ENCODE data around the gene LYVE1.

Gene LYVE1

GRCh38 chr11:10568486-10568941, at the start of gene LYVE1:
Gene LYVE1, minus strand, starts transcription at chr11:10568665. Its CDS starts 133 bp downstream, at chr11:10568532.
- peaks cover 20% of the 10 kb centered on the region for H3K27me3 Mint-ChIP-seq
- no peak for DNase-seq
- no peak within 1 kb of the TSS for H3K4me3 Mint-ChIP-seq
- H3K9me3 Mint-ChIP-seq = no peaks in the 10 kb centered on the region
- no peaks in the 10 kb centered on the region for H3K4me1 Mint-ChIP-seq
- CTCF ChIA-PET = no interaction called here
- no peaks in the 10 kb centered on the region for H3K36me3 Mint-ChIP-seq
- H3K27ac Mint-ChIP-seq = no peak within 1 kb of the TSS

- H3K4me1 Mint-ChIP-seq = peaks cover 2% of the 10 kb centered on the region
- H3K36me3 Mint-ChIP-seq = no peaks in the 10 kb centered on the region
- CTCF ChIA-PET = interaction anchor here (1.1 to 1.2 kb wide), 2 partner anchors 204 to 251 kb away, joined by 3 read pairs; no protein-coding TSS in a partner anchor
- H3K9me3 Mint-ChIP-seq = no peaks in the 10 kb centered on the region
- DNase-seq = no peak
- no peak overlapping the region for H3K4me3 Mint-ChIP-seq
- peaks cover 23% of the 10 kb centered on the region for H3K27me3 Mint-ChIP-seq
- H3K27ac Mint-ChIP-seq = no peak overlapping the region
Measured at GRCh38 chr11:10617551-10617950, 49.1 kb upstream of the LYVE1 start.

- no peaks in the 10 kb centered on the region for H3K36me3 Mint-ChIP-seq
- peaks cover 45% of the 10 kb centered on the region for H3K27me3 Mint-ChIP-seq
- no peak for DNase-seq
- no peaks in the 10 kb centered on the region for H3K9me3 Mint-ChIP-seq
- no peak overlapping the region for H3K27ac Mint-ChIP-seq
- no peaks in the 10 kb centered on the region for H3K4me1 Mint-ChIP-seq
- CTCF ChIA-PET = no interaction called here
- no peak overlapping the region for H3K4me3 Mint-ChIP-seq
Measured at GRCh38 chr11:10611979-10612862, 43.8 kb upstream of the LYVE1 start.

GRCh38 chr11:10609636-10610035, 41.2 kb upstream of the LYVE1 start:
- Mint-ChIP-seq H3K27ac (no peak overlapping the region), H3K36me3 (no peaks in the 10 kb centered on the region), H3K4me1 (peaks cover 13% of the 10 kb centered on the region), H3K9me3 (no peaks in the 10 kb centered on the region), H3K27me3 (peaks cover 49% of the 10 kb centered on the region), H3K4me3 (no peak overlapping the region)
- CTCF ChIA-PET = interaction anchor here (1.2 to 1.9 kb wide), 2 partner anchors 11 to 203 kb away, joined by 3 to 7 read pairs; no protein-coding TSS in a partner anchor
- DNase-seq = no peak

- no peak overlapping the region for H3K27ac Mint-ChIP-seq
Measured at GRCh38 chr11:10608584-10608983, 40.1 kb upstream of the LYVE1 start.

GRCh38 chr11:10607462-10608132, 39.1 kb upstream of the LYVE1 start:
- DNase-seq = no peak
- H3K9me3 Mint-ChIP-seq = no peaks in the 10 kb centered on the region
- H3K27ac Mint-ChIP-seq = no peak overlapping the region
- peaks cover 35% of the 10 kb centered on the region for H3K27me3 Mint-ChIP-seq
- CTCF ChIA-PET = interaction anchor here (1.3 kb wide), 1 partner anchor 65 kb away, joined by 3 read pairs; no protein-coding TSS in a partner anchor
- no peaks in the 10 kb centered on the region for H3K36me3 Mint-ChIP-seq
- peaks cover 20% of the 10 kb centered on the region for H3K4me1 Mint-ChIP-seq
- H3K4me3 Mint-ChIP-seq = no peak overlapping the region

More at GRCh38 chr11:10608584-10608983, 40.1 kb upstream of the LYVE1 start:
- Mint-ChIP-seq H3K27me3 (peaks cover 42% of the 10 kb centered on the region), H3K36me3 (no peaks in the 10 kb centered on the region), H3K9me3 (no peaks in the 10 kb centered on the region), H3K4me3 (no peak overlapping the region), H3K4me1 (peaks cover 20% of the 10 kb centered on the region)
- no peak for DNase-seq
- CTCF ChIA-PET = no interaction called here

- Mint-ChIP-seq H3K27me3 (peaks cover 25% of the 10 kb centered on the region), H3K4me1 (peaks cover 20% of the 10 kb centered on the region)
- CTCF ChIA-PET = interaction anchor here (1.3 kb wide), 2 partner anchors 47 to 64 kb away, joined by 3 to 5 read pairs; no protein-coding TSS in a partner anchor
Measured at GRCh38 chr11:10606536-10607208, 38.2 kb upstream of the LYVE1 start.

GRCh38 chr11:10605941-10606381, 37.5 kb upstream of the LYVE1 start:
- Mint-ChIP-seq H3K27me3 (peaks cover 20% of the 10 kb centered on the region), H3K36me3 (no peaks in the 10 kb centered on the region), H3K4me1 (peaks cover 20% of the 10 kb centered on the region), H3K4me3 (no peak overlapping the region), H3K27ac (no peak overlapping the region), H3K9me3 (no peaks in the 10 kb centered on the region)
- no peak for DNase-seq
- CTCF ChIA-PET = interaction anchor here (1.3 kb wide), 2 partner anchors 48 to 64 kb away, joined by 3 to 5 read pairs; no protein-coding TSS in a partner anchor

More at GRCh38 chr11:10606536-10607208, 38.2 kb upstream of the LYVE1 start:
- Mint-ChIP-seq H3K4me3 (no peak overlapping the region), H3K36me3 (no peaks in the 10 kb centered on the region), H3K9me3 (no peaks in the 10 kb centered on the region), H3K27ac (no peak overlapping the region)
- DNase-seq = no peak

GRCh38 chr11:10604798-10605197, 36.3 kb upstream of the LYVE1 start:
- H3K4me3 Mint-ChIP-seq = no peak overlapping the region
- DNase-seq = no peak
- H3K4me1 Mint-ChIP-seq = peaks cover 20% of the 10 kb centered on the region
- H3K27ac Mint-ChIP-seq = no peak overlapping the region
- H3K36me3 Mint-ChIP-seq = no peaks in the 10 kb centered on the region
- H3K9me3 Mint-ChIP-seq = no peaks in the 10 kb centered on the region
- H3K27me3 Mint-ChIP-seq = peaks cover 12% of the 10 kb centered on the region
- CTCF ChIA-PET = no interaction called here

- Mint-ChIP-seq H3K27ac (no peak overlapping the region), H3K9me3 (no peaks in the 10 kb centered on the region), H3K36me3 (no peaks in the 10 kb centered on the region), H3K4me3 (no peak overlapping the region), H3K27me3 (peaks cover 8% of the 10 kb centered on the region), H3K4me1 (peaks cover 20% of the 10 kb centered on the region)
- DNase-seq = no peak
- CTCF ChIA-PET = no interaction called here
Measured at GRCh38 chr11:10604340-10604748, 35.9 kb upstream of the LYVE1 start.

GRCh38 chr11:10603721-10604297, 35.3 kb upstream of the LYVE1 start:
- no peak for DNase-seq
- H3K4me1 Mint-ChIP-seq = peaks cover 20% of the 10 kb centered on the region
- H3K36me3 Mint-ChIP-seq = no peaks in the 10 kb centered on the region
- CTCF ChIA-PET = interaction anchor here (0.6 kb wide), 1 partner anchor 712 kb away, joined by 3 read pairs; no protein-coding TSS in a partner anchor
- no peak overlapping the region for H3K27ac Mint-ChIP-seq
- H3K9me3 Mint-ChIP-seq = no peaks in the 10 kb centered on the region
- peaks cover 7% of the 10 kb centered on the region for H3K27me3 Mint-ChIP-seq
- no peak overlapping the region for H3K4me3 Mint-ChIP-seq

- H3K4me1 Mint-ChIP-seq = peaks cover 20% of the 10 kb centered on the region
- H3K36me3 Mint-ChIP-seq = no peaks in the 10 kb centered on the region
- CTCF ChIA-PET = no interaction called here
- peaks cover 7% of the 10 kb centered on the region for H3K27me3 Mint-ChIP-seq
- no peak overlapping the region for H3K4me3 Mint-ChIP-seq
- no peaks in the 10 kb centered on the region for H3K9me3 Mint-ChIP-seq
- H3K27ac Mint-ChIP-seq = no peak overlapping the region
- no peak for DNase-seq
Measured at GRCh38 chr11:10602945-10603344, 34.5 kb upstream of the LYVE1 start.

- Mint-ChIP-seq H3K4me3 (no peak overlapping the region), H3K36me3 (no peaks in the 10 kb centered on the region), H3K9me3 (no peaks in the 10 kb centered on the region), H3K27ac (no peak overlapping the region), H3K4me1 (peaks cover 20% of the 10 kb centered on the region), H3K27me3 (peaks cover 4% of the 10 kb centered on the region)
- CTCF ChIA-PET = no interaction called here
- DNase-seq = no peak
Measured at GRCh38 chr11:10602366-10602765, 33.9 kb upstream of the LYVE1 start.

GRCh38 chr11:10601837-10602236, 33.4 kb upstream of the LYVE1 start:
- Mint-ChIP-seq H3K27ac (no peak overlapping the region), H3K4me1 (peaks cover 18% of the 10 kb centered on the region), H3K9me3 (no peaks in the 10 kb centered on the region), H3K4me3 (no peak overlapping the region), H3K27me3 (peaks cover 4% of the 10 kb centered on the region), H3K36me3 (no peaks in the 10 kb centered on the region)
- CTCF ChIA-PET = no interaction called here
- no peak for DNase-seq

Data from activated naive CD4-positive, alpha-beta T cell treated with anti-CD3 and anti-CD28 coated beads, Interleukin-2, amount 10 ng/mL, durations not matched to agents 7 days and 5 days (primary cell).